Stimulated activated CD8-positive, alpha-beta memory T cell treated with anti-CD3 and anti-CD28 coated beads, Interleukin-4, amount 100 ng/mL, for 24 hours (primary cell): ENCODE results near the gene SLC24A3.

Source experiments
- DNase-seq: peaks from one replicate; pipeline ENCODE4 v3.0.0-alpha.2; 2020; ENCODE audit warnings: low read depth

The SLC24A3 gene

DNA sequence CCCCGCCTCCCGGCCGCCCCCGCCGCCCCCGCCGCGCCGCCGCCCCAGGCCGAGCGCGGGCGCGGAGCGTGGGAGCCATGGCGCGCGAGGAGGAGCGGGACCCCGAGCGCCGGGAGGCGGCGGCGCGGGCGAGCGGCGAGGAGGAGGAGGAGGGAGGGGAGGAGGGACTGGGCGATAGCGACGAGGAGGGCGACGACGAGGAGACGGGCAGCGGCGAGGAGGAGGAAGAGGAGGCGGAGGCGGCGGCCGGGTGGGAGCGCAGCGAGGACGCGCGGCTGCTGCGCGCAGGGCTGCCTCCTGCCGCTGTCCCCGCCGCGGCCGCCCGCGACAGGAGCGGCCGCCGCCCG is at the start of gene SLC24A3:
SLC24A3 (plus strand) TSS at position 174 of the 347 bp plus-strand sequence.
- DNase-seq, result no peak

DNA sequence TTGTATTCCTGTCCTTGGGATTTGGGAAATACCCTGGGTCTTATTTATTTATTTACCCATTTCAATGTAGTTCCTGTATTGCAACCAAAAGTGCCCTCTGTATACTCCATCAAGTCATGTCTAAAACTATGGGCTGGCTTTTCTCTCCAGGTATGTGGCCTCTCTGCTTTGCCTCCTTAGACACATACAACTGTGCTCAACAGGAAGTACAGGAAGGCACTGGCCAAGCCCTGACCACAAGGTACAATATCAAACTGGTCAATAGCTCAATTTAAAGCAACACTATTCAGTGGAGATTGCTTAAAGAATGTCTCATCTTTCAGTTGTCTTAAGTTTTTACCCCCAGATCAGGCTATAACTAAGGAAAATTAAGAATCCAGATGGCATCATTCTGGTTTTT is 42.3 kb upstream of the SLC24A3 start:
- DNase-seq, result no peak

DNA sequence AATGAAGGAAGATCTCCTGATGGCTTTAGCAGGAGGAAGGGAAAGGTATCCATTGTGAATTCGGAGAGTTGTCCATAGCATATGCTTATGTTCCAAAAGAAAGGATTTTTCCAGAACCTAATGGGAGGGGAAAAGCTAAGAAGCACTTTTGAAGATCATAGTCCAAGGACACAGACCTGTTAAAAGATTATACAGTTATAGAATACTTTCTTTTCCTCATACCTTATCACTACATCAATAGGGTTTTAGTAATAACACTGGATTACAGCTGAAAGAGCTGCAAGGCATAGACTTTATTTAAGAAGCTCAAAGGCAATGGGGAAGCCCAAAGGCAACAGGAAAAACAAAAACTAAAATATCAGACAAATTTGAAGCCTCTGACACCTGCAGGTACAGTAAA is 39.8 kb upstream of the SLC24A3 start:
- DNase-seq, result no peak

DNA sequence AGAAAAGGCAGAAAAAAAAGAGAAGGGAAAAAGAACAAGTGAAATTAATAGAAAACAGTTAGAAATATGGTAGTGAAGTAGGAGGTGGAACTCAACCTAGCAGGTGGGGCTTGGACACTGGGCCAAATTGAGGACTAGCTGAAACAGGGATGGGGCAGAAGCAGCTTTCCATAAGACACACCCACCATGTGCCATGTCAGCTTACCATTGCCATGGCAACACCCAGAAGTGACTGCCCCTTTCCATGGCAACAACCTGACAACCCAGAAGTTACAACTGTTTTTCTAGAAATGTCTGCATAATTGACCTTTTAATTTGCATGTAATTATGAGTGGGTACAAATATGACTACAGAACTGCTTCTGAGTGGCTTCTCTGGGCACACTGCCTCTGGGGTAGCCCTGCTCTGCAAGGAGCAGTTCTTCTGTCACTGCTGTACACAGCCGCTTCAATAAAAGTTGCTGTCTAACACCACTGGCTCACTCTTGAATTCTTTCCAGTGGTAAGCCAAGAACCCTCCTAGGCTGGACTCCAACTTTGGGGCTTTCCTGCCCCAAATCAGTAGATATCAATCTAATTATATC is 35.9 kb upstream of the SLC24A3 start:
- DNase-seq, result no peak

DNA sequence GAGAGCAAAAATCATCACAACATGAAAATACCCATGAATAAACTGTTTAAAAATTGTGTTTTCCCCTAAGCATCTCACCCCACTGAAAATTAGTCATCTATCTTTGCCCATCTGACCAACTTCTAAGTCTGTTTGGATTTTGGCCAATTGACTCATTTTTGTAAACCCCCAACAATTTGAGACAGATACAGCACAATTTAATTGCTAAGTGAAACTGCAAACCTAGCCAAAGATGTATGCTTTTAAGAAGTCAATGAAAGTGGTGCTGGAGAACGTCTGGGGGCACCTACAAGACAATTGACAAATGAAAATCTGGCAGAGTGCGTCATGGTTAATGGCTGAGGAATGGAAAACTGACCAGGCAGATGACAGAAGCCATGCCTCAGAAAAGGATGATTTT is 30.9 kb upstream of the SLC24A3 start:
- no peak for DNase-seq

DNA sequence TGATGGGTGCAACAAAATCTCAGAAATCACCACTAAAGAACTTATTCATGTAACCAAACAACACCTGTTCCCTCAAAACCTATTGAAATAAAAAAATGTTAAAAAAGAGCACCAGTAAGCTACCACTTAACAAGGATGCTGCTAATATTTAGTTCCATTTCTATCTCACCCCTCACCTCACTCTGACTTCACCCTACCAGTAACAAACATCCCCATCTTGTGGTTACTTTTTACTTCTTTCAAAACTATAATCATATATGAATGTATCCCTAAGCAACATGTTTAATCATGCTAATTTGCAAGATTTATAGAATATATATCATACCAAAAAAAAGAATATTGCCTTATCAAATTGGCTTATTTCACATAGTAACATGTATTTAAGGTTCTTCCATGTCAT is 27.4 kb upstream of the SLC24A3 start:
- no peak for DNase-seq

DNA sequence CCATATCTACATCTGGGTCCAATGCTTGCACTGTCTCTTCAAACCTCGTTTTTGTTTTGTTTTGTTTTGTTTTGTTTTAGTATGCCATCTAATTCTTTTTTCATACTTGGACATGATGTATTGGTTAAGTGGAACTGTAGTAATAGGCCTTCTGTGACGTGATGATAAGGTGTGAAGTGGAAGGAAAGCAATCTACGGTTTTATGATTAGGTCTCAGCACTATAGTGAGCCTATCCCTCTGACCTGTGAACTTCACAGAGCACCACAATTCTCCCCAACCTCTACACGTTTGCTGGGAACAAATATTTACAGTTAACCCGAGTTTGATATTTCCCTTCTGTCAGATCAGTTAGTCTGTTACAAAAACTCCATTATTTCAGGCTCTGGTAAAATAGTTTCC is 19.1 kb upstream of the SLC24A3 start:
- DNase-seq, result no peak

DNA sequence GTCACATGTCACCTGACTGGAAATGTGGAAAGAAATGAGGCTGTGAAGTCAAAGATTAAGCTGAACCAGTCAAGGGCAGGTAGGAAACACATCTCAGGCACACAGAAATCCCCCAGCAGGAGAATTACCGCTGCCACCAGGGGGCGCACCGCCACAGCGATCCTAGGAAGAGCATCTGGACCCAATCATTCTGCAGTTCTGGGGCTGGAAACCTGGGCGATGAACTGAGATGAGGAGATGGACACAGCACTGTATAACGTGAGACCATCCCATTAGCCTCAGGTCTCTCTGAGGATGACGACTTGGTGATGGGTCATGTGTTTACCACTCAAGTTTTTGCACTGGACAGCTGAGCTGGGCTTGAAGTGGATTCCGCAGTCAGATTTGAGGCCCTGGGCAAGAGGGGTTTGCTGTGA is 6.5 kb upstream of the SLC24A3 start:
- DNase-seq, result peak; percentile 59

DNA sequence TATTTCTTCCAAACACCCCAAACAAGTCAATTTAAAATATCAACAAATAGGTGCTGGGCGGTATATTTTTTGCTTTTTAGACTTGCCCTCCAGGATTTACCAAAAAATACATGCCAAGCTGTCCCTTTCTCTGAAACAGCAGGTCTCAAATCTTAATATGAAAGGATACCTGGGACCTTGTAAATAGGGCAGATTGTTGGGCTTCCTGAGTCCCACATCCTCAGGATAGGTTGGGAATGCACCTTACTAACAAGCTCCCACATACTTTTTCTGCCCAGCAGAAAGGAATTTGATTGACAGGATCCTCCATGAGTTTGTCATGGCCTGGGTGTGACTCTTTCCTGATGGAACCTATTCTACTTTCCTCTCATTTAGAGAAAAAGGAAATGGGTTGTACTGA is 4.9 kb upstream of the SLC24A3 start:
- no peak for DNase-seq

DNA sequence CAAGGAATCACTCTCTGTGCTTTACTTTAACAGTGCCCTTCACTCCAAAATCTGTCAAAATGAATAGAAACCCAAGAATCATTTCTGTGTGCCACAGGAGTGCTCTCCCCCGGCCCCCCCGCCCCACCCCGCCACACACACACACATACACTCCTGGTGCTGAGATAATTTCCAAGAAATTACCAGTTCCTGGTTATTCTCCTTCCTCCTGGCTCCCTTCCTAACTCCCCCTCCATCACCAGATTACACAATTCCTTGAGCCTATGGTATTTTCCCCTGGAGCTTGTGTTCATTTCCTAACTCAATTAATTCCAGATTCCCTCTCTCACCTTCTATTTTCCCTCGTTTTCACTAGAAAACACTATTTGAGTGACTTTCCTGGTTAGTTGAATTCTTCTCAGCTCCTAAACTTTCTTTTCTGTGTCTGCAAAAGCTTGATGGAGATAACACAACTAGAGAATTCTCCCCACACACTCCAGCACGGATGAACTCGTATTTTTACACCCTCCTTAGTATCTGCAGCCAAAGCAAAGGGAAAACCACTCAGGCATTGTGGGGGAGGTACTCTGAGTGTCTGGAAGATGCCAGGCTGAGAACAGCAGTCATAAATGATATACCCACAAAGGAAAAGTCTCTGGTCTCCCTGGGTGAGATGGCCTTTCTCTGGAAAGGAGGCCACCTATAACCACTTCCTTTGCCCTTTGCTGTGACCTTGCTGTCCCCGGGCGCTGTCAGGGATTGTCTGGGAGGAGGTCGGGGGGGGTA is 1.9 kb upstream of the SLC24A3 start:
- no peak for DNase-seq

DNA sequence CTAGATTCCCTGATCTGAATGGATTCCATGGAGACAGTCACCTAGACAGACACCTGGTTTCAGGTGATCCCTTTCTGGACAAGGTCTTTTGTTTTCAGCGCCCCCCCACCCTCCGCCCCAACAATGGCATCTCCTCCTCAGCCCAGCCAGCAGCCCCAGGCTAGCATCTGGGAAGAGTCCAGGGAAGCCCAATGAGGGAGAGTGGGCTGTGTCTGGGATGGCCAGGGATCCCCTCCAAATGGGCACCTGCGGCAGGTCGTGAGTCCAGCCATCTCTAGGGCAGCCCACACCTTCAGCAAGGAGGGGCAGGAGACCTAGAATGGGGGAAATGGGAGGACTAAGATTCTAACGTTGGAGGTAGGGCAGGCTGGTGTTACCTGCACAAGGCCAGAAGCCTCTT is 1.2 kb upstream of the SLC24A3 start:
- no peak for DNase-seq

DNA sequence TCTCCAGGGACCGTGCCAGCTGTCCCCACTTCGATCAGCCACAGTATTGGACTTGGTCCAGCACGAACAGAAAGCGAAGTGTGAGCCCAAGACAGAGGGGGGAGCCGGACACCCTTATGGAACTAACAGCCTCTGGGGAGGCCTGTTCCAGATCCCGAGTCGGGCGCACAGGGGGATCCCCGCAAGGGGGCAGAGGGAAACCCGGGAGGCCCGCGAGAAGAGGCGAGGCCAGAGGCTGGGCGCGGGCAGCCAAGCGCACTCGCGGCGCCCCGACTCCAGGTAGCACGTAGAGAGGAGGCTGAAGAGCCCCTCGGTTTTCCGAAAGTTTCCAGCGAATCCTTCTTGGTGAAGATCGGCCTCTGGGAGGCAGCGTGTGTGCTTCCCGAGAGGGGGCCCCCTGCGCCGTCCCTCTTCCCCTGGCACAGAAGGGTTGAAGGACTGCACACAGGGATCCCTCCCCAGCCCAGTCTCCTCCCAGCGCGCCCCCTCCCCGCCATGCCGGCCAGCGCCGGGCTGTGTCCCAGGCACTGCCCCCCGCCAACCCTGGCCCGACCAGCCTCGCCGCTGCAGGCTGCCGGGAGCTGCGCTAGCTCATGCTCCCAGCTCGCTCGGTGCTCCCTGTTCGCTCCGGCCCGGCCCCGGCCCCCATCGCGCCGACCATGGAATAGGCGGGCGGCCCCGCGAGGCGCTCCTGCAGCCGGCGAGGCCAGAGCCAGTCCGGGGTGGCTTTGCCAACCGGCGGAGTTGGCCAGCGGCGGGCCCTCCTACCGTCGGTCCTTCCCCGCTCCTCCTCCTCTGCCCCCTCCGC is 577 bp upstream of the SLC24A3 start:
- no peak for DNase-seq

DNA sequence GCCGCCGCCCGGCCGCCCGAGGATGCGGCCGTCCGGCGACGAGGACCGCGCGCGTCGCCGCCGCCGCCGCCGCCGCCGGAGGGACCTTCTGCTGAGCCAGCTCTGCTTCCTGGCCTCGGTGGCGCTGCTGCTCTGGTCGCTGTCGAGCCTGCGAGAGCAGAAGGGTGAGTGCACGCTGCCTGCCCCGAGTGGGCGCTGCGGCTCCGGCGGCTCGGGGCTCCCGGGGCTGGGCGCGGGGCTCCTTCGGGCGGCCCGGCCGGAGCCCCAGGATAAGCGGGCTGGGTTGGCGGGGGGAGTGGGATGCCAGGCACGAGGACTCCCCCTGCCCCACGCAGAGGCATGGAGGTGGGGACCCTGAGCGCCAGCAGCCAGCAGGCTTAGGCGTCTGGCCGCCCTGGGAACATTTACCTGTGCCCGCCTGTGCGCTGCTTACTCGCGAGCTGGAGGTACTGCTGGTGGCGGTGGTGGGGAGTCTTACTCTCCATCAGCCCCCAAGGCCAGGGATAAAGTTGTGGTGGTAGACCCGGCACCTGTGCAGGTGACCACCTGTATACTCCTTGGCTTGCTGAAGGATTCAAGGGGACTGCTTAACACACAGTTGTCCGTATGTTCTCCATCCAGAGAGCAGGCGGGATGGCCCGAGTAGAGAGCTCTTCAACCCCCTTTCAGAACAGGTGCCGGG is 520 bp downstream of the SLC24A3 start:
- no peak for DNase-seq

DNA sequence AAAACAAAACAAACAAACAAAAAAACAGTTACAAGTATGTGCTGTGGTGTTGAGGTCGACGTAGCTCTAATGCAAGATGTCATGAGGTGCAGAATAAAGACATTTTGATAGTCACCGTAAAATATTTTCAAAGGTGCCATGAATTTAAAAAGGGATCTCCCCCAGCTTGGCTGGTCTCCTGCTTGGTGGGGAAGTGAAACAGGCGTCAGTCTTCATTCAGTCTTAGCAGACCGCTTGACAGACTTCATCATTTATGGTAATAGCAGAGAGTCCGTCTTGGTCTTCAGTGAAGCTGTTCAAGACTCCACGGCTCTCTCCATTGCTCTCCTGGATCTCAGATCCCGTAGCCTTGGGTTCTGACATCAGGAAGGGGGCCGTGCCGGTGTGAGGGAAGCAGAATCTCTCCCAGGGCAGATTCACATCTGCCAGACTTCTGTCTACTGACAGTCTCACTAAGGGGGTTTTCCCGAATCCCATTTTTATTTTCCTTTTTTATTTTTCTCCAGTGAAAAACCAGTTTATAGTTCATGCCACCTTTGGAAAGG is 1.6 kb downstream of the SLC24A3 start:
- no peak for DNase-seq

DNA sequence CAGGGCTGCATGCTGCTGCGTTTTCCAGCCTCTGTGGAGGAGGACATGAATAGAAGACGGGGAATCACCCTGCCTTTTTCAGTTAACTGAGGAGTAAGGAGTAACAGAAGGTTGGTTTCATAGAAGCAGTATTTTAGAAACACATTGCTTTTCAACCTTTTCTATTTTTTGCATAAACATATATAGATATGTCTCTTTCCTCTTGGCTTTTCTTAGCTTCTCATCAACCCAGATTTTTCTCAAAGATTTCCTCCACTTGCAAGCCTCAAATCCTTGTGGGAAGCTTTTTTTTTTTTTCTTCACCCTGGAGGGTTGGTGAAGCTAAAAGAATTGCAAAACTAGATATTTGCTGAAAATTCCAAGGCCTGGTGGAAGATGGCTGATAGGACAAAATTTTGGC is 6.0 kb downstream of the SLC24A3 start:
- no peak for DNase-seq

DNA sequence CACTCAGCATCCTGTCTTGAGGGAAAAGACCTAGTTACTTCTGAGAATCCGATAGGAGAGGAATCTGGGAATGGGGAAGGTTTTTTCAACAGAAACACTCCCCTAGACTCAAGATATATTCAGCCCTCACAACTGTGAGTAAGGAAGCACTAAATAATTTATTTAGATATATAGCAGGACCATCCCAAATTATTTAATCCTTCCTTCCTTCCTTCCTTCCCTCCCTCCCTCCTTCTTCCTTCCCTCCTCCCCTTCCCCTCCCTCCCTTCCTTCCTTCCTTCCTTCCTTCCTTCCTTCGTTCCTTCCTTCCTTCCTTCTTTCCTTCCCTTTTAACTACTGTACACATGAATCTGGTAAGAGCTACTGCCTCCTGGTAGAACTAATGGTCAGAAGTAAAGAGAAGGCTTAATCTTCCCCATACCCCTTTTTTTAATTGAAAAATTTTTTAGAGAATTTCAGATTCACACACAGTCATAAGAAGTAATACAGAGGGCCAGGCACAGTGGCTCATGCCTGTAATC is 10.1 kb downstream of the SLC24A3 start:
- DNase-seq, result no peak

DNA sequence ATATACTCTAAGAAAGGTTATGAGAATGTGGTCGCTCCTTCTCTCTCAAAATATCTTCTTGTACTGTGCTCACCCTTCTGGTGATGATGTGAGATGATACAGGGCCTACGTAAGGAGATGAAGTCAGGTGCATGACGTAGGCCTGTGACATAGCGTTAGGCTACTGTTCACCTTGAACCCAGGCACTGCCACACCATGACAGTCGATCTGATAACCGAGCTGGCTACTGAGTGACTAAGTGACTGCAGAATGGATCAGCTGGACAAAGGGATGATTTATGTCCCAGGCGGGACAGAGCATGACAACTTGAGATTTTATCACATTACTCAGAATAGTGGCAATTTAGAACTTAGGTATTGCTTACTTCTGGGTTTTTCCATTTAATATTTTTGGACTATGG is 11.2 kb downstream of the SLC24A3 start:
- no peak for DNase-seq

DNA sequence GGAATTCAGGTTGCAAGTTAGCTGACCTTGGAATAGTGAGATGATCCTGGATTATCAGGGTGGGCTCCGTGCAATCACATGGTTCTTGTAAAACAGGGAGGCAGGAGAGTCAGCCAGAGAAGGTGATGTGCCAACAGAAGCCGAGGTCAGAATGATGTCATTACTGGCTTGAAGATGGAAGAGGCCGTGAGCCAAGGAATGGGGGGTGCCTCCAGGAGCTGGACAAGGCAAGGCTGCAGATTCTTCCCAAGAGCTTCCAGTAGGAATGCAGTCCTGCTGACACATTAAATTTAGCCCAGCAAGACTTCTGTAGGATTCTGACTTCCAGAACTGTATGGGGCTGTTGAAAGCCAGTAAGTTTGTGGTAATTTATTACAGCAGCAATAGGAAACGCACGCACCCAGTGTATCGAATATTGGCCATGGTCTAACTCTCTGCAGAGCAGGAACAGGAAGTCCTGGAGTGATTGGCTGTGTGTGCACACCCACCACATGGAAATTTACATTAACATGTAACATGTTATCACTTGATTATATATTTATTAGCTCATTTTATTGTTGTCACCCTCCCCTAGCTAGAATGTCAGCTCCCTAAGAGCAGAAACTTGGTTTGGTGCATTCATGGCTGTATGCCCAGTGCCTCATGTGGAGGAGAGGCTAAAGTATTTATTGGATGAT is 19.1 kb downstream of the SLC24A3 start:
- DNase-seq, result no peak

DNA sequence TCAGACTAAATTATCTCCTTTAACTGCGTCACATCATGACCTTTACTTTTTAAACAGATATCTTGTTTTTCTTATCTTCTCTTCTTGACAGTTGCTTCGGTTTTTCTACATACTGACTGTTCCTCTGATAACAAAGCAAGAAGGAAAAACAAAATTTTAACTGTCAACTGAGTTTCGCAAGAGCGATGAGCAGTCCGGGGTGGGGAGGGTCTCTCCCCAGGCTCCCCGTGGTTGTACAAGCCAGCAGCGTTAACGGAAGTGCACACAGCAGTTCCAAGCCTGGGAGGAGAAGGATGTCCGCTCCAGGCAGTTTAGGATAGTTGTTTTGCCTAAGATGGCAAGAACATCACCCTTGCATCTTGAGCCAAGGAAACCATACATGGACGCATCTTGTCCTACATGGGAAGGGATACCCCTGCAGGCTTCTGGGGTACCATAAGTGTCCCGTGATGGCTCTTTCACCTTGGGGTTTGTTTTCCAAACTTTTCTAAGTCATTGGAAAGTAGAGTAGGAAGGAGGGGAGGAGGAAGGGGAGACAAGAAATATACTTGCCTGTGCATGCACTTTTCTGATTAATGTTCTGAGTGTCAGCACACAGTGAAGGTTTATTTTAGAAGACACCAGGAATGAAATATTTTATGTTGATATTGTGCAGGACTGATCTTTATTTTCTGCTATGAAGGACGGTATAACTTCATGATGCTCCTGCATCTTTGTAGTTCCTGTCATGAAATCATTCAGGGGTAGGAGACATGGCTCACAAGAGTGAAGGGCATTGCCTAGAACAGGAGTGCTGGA is 20.8 kb downstream of the SLC24A3 start:
- DNase-seq, result no peak

DNA sequence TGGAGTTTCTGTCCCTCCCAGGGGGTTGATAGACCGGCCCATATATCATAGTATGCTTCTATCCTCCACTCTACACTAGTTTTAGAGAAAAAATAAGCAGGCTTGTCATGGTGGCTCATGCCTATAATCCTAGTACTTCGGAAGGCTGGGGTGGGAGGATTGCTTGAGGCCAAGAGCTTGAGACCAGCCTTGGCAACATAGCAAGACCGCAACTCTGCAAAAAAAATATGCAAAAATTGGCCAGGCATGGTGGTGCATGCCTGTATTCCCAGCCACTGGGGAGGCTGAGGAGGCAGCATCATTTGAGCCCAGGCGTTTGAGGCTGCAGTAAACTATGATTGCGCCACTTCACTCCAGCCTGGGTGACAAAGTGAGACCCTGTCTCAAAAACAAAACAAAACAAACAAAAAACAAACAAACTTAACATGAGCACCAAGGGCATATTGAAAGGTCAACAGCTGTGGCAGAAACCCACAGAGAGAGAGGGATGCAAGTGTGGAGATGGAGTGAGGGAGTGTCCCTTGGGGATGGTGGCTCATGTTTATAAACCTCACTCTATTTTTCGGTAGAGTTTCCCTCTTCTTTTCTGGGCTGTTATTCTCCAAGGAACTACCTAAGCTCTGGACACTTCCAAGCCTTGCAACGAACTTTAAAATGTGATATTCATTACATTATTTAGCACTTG is 24.1 kb downstream of the SLC24A3 start:
- no peak for DNase-seq
